ENCODE measurements around the gene LFNG. TPM values are rescaled to one million over a fixed set of nuclear protein-coding genes. Genes with fewer than 3 reads are reported as not detected.

Gene LFNG
- total and polyA plus RNA-seq, 12 donors = 2.4 to 11.8 (median 9.0) TPM

- intact Hi-C loops (cut with DNase I) = no loop called here
- no peak for DNase-seq
- no peak for ATAC-seq
- H3K9me3 ChIP-seq = no peaks in the 10 kb centered on the region
- H3K27me3 ChIP-seq = peaks cover 0 to 16% (median 6%) of the 10 kb centered on the region in 7 donors
- no peak overlapping the region for H3K27ac ChIP-seq
- peaks cover 0 to 27% (median 6%) of the 10 kb centered on the region in 9 donors for H3K4me1 ChIP-seq
- H3K4me3 ChIP-seq = no peak overlapping the region
- no peaks in the 10 kb centered on the region for H3K36me3 ChIP-seq
- TF ChIP-seq CTCF (IDR thresholded peaks at IDR 0.05) = no peak
- WGBS, 2 donors = 89 to 91% methylated on average over 26 to 27 of the region's 27 CpGs
Measured at GRCh38 chr7:2499719-2500430, 19.7 kb upstream of the LFNG start.

- TF ChIP-seq CTCF (IDR thresholded peaks at IDR 0.05) = no peak
- DNase-seq (no peak), ATAC-seq (no peak)
- H3K4me3 ChIP-seq = no peak overlapping the region
- peaks cover 0 to 25% (median 5%) of the 10 kb centered on the region in 9 donors for H3K4me1 ChIP-seq
- H3K27me3 ChIP-seq = peaks cover 0 to 16% (median 6%) of the 10 kb centered on the region in 7 donors
- WGBS, 2 donors = 93 to 96% methylated on average over 12 of the region's 12 CpGs
- H3K9me3 ChIP-seq = no peaks in the 10 kb centered on the region
- intact Hi-C loops (cut with DNase I) = no loop called here
- no peaks in the 10 kb centered on the region for H3K36me3 ChIP-seq
- H3K27ac ChIP-seq = no peak overlapping the region
Measured at GRCh38 chr7:2500701-2501100, 18.9 kb upstream of the LFNG start.

- no peak for TF ChIP-seq CTCF (IDR thresholded peaks at IDR 0.05)
- Histone ChIP-seq H3K27me3 (peaks cover 0 to 15% (median 6%) of the 10 kb centered on the region in 7 donors), H3K9me3 (no peaks in the 10 kb centered on the region), H3K4me1 (peaks cover 0 to 25% (median 5%) of the 10 kb centered on the region in 9 donors), H3K4me3 (no peak overlapping the region), H3K27ac (no peak overlapping the region), H3K36me3 (no peaks in the 10 kb centered on the region)
- no peak for ATAC-seq
- 87 to 96% methylated on average over 8 to 9 of the region's 9 CpGs for WGBS, 2 donors
- intact Hi-C loops (cut with DNase I) = no loop called here
- DNase-seq = no peak
Measured at GRCh38 chr7:2501947-2502646, 17.5 kb upstream of the LFNG start.

GRCh38 chr7:2502647-2502966, 17.0 kb upstream of the LFNG start:
- Histone ChIP-seq H3K27me3 (peaks cover 0 to 10% (median 1%) of the 10 kb centered on the region in 7 donors), H3K27ac (no peak overlapping the region), H3K4me3 (no peak overlapping the region), H3K4me1 (peaks cover 0 to 26% (median 10%) of the 10 kb centered on the region in 9 donors), H3K36me3 (no peaks in the 10 kb centered on the region), H3K9me3 (no peaks in the 10 kb centered on the region)
- no peak for DNase-seq
- no peak for TF ChIP-seq CTCF (IDR thresholded peaks at IDR 0.05)
- ATAC-seq = no peak
- WGBS, 2 donors = 69 to 72% methylated on average over 13 of the region's 13 CpGs
- intact Hi-C loops (cut with DNase I) = no loop called here

All from heart right ventricle (tissue), 16 donors.